ENCODE results near the gene ANKRD60. TPM values are rescaled to one million over a fixed set of nuclear protein-coding genes. Genes with fewer than 3 reads are reported as not detected.

Gene ANKRD60
- total RNA-seq, 4 donors from 2014 or later, result not detected

DNA sequence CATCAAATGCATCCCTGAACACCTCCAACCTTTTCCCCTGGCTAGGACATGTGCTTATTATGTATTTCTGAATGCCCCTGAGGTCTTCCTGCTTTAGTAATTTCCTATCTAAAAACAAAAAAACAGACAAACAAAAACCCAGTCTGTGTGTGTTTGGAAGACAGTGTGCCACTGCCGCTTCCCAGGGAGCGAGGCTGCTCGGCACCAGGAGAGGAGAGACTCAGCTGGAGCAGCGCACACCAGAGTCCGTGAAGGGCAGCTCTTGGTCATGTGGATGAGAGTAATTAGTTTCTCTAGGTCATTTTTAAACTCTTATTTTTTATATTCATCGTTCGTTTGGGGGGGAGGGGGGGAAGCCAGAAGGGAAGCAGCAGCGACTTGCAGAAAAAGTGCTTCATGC lies 10.0 kb upstream of the ANKRD60 start:
- Histone ChIP-seq H3K4me1 (peaks cover 0 to 8% (median 0%) of the 10 kb centered on the region in 4 donors), H3K27ac (no peak overlapping the region), H3K4me3 (no peak overlapping the region), H3K36me3 (peaks cover 0 to 17% (median 0%) of the 10 kb centered on the region in 4 donors), H3K9me3 (no peaks in the 10 kb centered on the region), H3K27me3 (no peaks in the 10 kb centered on the region)
- DNase-seq, result no peak
- in situ Hi-C loops (cut with MboI; ENCODE audit: low pct_ligation_motif_present in 1 of 4, low pct_unique_long_range_greater_than_20kb in 1 of 4, low sequenced_read_pairs in 3 of 4) (loop anchor here in 3 of 4 donors (10.0 to 25.0 kb wide), 5 partner anchors 206 to 1224 kb away; partner anchors contain the start of genes STX16 (in 2 of the 3), GNAS (in 1 of the 3) and GNAS-AS1 (in 1 of the 3)), intact Hi-C loops (cut with DNase I; ENCODE audit: low total_unique reads) (loop anchor here (10.0 kb wide), 1 partner anchor 416 kb away; the partner anchor contains the start of gene STX16)
- no peak for TF ChIP-seq POLR2A (IDR thresholded peaks at IDR 0.05)
- no peak for TF ChIP-seq EP300 (IDR thresholded peaks at IDR 0.05; ENCODE audit: low read depth)
- TF ChIP-seq POLR2AphosphoS5 (IDR thresholded peaks at IDR 0.05), result no peak
- no peak for TF ChIP-seq CTCF (IDR thresholded peaks at IDR 0.05)
- WGBS, 2 donors (ENCODE audit: low coverage in 1 of 2), result 95% methylated on average over 8 of the region's 8 CpGs; no CpG with 5 or more reads in 1 of the 2 donors

GRCh38 chr20:58237318-58238132 lies 9.1 kb upstream of the ANKRD60 start:
- no peaks in the 10 kb centered on the region for H3K27me3 ChIP-seq
- WGBS, 2 donors (ENCODE audit: low coverage in 1 of 2), result 52% methylated on average over 4 to 7 of the region's 7 CpGs
- TF ChIP-seq POLR2AphosphoS5 (IDR thresholded peaks at IDR 0.05) (no peak), EP300 (IDR thresholded peaks at IDR 0.05; ENCODE audit: low read depth) (no peak), CTCF (IDR thresholded peaks at IDR 0.05) (no peak), POLR2A (IDR thresholded peaks at IDR 0.05) (no peak)
- H3K4me3 ChIP-seq, result peak overlapping the region in 3 of 4 donors; percentile 40 to 58 (median 44)
- peaks cover 0 to 8% (median 0%) of the 10 kb centered on the region in 4 donors for H3K36me3 ChIP-seq
- in situ Hi-C loops (cut with MboI; ENCODE audit: low pct_ligation_motif_present in 1 of 4, low pct_unique_long_range_greater_than_20kb in 1 of 4, low sequenced_read_pairs in 3 of 4) (loop anchor here in 3 of 4 donors (10.0 to 25.0 kb wide), 5 partner anchors 207 to 1225 kb away; partner anchors contain the start of genes STX16 (in 2 of the 3), GNAS (in 1 of the 3) and GNAS-AS1 (in 1 of the 3)), intact Hi-C loops (cut with DNase I; ENCODE audit: low total_unique reads) (loop anchor here (2.0 to 10.0 kb wide), 2 partner anchors 211 to 417 kb away; partner anchors contain the start of gene STX16)
- peaks cover 0 to 8% (median 0%) of the 10 kb centered on the region in 4 donors for H3K4me1 ChIP-seq
- no peaks in the 10 kb centered on the region for H3K9me3 ChIP-seq
- no peak for DNase-seq
- peak overlapping the region in 2 of 4 donors; percentile 4 to 32 for H3K27ac ChIP-seq

GRCh38 chr20:58236612-58237317 lies 8.3 kb upstream of the ANKRD60 start:
- peak overlapping the region in 3 of 4 donors; percentile 19 to 32 (median 28) for H3K27ac ChIP-seq
- WGBS, 2 donors (ENCODE audit: low coverage in 1 of 2), result 0 to 1% methylated on average over 7 to 43 of the region's 43 CpGs
- H3K9me3 ChIP-seq, result no peaks in the 10 kb centered on the region
- peaks cover 0 to 5% (median 0%) of the 10 kb centered on the region in 4 donors for H3K36me3 ChIP-seq
- TF ChIP-seq POLR2A (IDR thresholded peaks at IDR 0.05) (no peak), CTCF (IDR thresholded peaks at IDR 0.05) (peak; percentile 86 to 98 (median 96)), EP300 (IDR thresholded peaks at IDR 0.05; ENCODE audit: low read depth) (no peak), POLR2AphosphoS5 (IDR thresholded peaks at IDR 0.05) (peak in 1 of 3 donors; percentile 17)
- in situ Hi-C loops (cut with MboI; ENCODE audit: low pct_ligation_motif_present in 1 of 4, low pct_unique_long_range_greater_than_20kb in 1 of 4, low sequenced_read_pairs in 3 of 4), result loop anchor here in 3 of 4 donors (10.0 to 25.0 kb wide), 5 partner anchors 208 to 1226 kb away; partner anchors contain the start of genes STX16 (in 2 of the 3), GNAS (in 1 of the 3) and GNAS-AS1 (in 1 of the 3)
- intact Hi-C loops (cut with DNase I; ENCODE audit: low total_unique reads), result loop anchor here (2.0 to 10.0 kb wide), 2 partner anchors 212 to 418 kb away; partner anchors contain the start of gene STX16
- H3K4me3 ChIP-seq, result peak overlapping the region; percentile 6 to 58 (median 42)
- no peaks in the 10 kb centered on the region for H3K27me3 ChIP-seq
- DNase-seq, result peak; percentile 74
- peaks cover 0 to 8% (median 0%) of the 10 kb centered on the region in 4 donors for H3K4me1 ChIP-seq

Measured in transverse colon (tissue), 4 donors.